KG1 (cell line): ENCODE results near the gene PSMG2.

ENCODE experiments used
- DNase-seq: peaks from one replicate; lab custom pipeline; 2025; lab: John Stamatoyannopoulos, UW

PSMG2 gene, protein sequence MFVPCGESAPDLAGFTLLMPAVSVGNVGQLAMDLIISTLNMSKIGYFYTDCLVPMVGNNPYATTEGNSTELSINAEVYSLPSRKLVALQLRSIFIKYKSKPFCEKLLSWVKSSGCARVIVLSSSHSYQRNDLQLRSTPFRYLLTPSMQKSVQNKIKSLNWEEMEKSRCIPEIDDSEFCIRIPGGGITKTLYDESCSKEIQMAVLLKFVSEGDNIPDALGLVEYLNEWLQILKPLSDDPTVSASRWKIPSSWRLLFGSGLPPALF

DNA sequence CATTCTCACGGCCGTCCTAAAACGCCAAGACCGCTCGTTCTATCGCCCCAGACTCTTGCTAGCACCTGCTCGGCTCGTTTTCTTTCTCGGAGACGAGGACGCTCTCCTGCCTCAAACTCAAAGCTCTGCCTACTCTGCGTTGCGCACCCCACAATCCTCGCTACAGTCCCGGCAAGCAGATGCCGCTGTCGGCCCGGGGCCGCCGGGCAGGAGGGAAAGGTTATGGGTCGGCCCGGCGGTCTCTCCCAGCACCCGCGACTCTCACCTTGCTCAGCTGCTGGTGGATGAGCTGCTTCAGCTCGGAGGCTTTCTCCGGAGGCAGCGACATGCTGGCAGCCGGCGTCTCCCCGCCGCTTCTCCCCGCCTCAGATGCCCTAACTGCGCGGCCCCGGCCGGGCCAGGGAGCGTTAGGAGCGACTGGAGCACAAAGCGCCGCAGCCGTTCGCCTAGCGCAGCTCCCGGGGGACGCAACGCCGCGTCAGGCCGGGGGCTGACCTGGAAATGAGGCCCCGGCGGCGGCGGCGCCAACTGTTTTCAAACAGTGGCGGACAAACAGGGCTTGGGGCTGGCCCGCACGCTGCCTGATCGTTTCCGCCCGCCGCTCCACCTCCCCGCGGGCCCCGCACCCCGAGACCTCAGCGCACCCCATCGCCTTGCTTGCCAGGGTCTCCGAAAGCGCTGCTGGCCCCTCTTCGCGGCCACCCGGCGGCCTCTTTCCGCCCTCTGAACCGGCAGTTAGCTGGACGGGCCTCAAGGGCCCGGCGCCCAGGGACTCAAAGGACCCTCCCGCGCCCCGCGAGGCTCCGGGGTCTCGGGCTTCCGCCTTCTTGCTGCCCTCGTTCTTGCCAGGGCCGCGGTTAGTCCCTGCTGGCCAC, at the start of gene PSMG2, which contains the start of gene CEP76:
PSMG2 (plus strand) TSS at position 822 of the 875 bp plus-strand sequence. CDS start 66 bp downstream, outside the sequence.
CEP76 (minus strand) TSS at position 503 of the 875 bp plus-strand sequence; CDS start at position 328, 175 bp downstream.
- peak; percentile 92 for DNase-seq

DNA sequence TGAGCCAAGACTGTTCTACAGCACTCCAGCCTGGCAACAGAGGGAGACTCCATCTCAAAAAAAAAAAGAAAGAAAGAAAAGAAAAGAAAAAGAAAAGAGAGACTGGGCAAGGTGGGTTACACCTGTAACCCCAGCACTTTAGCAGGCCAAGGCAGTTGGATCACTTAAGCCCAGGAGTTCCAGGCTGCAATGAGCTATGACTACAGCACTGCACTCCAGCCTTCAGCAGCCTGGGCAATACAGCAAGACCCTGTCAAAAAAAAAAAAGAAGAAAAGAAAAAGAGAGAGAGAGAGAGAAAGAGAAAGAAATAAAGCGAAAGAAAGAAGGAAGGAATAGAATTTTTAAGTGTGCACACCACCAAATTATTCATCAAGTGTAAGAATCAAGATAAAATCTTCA, 47.9 kb upstream of the PSMG2 start:
- no peak for DNase-seq

DNA sequence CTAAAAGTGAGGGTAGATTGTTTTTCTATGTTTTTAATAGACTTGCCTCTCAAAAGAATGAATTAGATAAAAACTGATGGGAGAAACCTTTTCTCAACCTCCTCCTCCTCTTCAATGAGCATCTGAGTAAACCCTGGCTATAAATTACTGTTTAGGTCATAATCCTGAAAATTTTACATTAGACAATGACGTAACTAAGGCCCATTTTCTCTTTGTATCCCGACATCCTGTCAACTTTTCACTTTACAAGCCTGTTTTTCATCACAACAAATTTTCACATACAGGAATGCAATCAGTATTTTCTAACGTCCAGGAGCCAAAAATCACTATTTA, 46.3 kb upstream of the PSMG2 start:
- no peak for DNase-seq

DNA sequence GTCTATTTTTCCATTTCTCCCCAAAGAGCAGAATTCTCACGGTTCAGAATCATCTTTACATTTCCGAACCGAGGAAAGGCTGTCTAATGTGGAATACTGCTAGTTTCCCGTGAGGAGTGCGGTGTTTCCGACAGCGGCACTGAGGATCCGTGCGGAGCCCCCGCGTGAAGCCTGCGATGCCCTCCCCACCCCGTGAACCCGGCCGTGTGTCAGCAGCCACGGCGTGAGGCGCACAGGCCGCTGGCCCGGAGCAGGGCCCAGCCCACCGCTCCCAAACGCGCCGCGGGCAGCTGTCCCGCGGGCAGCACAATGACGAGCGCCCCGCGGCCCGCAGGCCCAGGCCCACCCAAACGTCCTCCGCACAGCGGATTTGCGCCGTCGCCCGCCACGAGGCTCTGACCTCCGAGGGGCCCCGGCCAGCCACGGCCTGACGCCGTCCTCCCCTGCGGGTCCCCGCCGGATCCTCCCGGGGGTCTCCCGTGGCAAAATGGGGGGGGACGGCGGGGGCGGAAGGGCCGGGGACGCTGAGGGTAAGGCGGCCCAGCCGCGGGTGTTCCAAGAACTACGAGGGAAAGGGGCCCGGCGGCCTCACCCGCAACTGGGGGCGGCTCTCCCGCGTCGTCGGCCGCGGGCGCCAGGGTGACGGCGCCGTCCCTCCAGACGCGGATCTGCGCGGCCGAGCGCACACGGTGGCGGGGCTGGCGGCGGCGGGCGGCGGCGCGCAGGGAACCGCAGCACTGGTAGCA, 45.7 kb upstream of the PSMG2 start:
- no peak for DNase-seq

DNA sequence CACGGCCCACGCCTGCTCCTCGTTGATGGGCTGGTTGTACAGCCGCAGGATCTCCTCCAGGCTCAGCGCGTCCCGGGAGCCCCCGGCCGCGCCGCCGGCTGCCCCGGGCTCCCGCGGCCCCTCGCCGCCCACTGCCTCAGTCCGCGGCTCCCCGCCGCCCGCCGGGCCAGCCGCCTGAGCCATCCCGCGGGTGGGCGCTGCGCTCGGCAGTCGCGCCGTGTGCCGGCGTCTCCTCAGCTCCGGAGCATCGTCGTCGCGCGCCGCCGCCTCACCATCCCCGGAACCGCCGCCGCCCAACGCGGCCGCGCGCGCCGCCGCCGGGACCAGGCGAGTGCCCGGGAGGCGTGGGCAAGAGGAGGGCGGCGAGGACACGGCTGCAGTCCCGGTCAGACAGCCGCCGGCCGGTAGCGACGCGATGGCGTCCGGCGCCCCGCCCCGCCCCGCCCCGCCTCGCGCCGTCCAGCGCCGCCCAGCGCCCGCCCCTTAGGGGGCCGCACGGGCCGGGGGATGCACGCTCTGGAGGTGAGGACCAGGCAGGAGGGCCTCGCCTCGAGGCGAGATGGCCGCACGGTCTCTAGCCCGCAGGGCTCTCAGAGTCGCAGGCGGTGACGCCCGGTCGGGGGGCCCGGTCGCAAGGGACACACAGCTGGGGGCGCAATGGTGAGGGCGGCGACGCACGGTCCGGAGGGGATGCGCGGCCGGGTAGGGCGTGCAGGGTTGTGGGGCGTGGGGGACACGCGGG, 45.0 kb upstream of the PSMG2 start, which contains the start of gene SPIRE1:
SPIRE1 (minus strand) TSS at position 424 of the 742 bp plus-strand sequence; CDS start at position 183, 241 bp downstream.
- no peak for DNase-seq

DNA sequence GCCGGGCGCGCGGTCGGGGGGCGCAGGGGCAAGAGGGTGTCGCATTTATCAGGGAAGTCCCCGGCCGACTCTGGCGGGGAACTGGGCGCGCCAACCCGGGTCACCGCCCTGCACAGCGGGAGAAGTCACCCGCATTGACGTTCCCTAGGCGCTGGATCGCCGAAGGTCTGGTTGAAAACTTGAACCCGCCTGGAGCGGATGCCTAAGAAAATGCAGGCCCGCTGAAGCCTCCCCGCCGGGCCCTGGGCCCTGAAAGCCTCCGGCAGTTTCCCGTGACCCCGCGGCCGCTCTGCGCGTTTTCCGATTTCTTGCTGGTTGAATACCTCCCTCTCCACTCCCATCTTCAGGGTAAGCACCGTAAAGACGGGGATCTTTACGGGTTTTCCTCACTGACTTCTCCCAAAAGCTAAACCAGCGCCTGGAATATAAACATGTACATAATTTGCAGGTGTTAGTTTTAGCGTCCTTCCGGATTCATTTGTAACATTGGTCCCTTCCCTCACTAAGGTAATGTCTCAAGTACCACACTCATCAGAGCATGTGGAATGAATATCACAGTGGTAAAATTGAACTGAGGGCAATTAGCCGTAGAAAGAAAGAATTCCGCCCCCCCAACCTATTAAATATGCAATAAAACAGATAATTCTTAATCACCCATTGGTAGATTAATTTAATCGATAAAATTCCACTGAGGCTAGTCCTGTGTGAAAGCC, 44.3 kb upstream of the PSMG2 start:
- DNase-seq, result no peak

DNA sequence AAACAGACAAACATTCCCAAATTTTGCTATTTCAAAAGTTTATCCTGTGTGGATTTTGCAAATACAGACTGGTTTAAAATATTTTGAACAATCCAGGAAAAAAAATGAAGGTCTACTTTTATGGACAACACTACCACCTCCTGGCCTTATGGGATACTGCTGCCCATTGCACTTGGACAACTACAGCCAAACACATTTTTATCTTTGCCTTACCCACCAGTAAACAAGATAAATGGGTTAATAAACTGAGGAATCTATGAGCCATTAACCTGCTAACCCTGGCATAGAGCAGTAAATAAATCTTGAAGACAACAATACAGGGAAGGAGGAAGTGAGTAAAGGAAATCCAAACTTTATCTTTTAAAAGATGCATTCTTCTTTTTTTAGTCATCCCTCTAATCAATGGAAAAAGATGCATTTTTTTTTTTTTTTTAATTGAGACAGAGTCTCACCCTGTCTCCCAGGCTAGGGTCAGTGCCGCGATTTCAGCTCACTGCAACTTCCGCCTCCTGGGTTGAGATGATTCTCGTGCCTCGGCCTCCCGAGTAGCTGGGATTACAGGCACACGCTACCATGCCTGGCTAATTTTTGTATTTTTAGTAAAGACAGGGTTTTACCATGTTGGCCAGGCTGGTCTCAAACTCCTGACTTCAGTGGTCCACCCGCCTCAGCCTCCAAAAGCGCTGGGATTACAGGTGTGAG, 42.8 kb upstream of the PSMG2 start:
- peak; percentile 41 for DNase-seq

DNA sequence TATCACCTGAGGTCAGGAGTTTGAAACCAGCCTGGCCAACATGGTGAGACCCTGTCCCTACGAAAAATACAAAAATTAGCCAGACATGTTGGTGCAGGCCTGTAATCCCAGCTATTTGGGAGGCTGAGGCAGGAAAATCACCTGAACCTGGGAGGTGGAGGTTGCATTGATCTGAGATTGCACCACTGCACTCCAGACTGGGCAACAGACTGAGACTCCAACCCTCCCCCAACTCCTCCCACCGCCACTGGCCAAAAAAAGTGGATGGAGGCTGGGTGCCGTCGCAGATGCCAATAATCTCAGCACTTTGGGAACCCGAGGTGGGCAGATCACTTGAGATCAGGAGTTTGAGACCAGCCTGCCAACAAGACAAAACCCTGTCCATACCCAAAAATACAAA, 34.8 kb upstream of the PSMG2 start:
- no peak for DNase-seq

DNA sequence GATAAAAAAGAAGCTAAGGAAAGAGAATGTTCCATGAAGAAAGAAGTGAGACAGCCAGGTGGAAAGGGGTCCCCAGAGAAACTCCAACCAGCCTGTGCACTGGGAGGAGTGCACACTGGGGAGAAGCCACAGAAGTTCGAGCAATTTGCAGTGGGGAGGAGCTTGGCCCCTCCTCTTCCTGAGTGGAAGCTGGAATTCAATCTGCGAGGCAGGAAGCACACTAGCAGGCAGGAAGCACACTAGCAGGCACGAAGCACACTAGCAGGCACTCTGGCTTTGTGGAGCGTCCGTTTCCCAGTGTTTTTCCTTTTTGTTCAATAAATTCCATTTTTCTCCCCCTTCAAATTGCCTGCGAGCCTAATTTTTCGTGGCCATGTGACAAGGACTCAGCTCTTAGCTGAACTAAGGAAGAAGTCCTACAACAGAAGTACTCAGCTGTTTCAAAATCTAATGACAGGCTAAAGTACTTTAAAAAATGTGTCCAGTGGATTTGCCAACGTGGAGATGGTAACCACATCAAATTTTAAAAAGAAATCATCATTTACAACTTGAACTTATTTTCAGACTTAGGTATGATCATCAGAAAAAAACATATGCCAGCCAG, 23.6 kb upstream of the PSMG2 start:
- DNase-seq, result no peak

DNA sequence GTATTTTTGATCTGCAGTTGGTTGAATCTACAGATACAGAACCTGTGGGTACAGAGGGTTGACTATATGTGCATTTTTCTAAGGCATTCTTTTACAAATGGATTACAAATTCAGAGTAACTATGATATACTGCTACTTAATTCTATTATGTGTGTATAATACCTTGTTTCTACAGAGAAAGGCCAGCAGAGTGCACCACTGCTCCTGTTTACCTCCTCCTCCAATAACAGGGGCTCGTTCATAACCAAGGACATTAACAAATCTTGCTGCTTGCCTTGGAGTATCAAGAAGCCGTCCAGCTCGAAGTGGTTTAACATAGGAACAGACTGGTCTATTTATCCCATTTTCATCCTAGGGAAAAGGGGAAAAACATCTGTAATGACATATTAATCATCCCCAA, 16.7 kb upstream of the PSMG2 start:
- DNase-seq, result no peak

DNA sequence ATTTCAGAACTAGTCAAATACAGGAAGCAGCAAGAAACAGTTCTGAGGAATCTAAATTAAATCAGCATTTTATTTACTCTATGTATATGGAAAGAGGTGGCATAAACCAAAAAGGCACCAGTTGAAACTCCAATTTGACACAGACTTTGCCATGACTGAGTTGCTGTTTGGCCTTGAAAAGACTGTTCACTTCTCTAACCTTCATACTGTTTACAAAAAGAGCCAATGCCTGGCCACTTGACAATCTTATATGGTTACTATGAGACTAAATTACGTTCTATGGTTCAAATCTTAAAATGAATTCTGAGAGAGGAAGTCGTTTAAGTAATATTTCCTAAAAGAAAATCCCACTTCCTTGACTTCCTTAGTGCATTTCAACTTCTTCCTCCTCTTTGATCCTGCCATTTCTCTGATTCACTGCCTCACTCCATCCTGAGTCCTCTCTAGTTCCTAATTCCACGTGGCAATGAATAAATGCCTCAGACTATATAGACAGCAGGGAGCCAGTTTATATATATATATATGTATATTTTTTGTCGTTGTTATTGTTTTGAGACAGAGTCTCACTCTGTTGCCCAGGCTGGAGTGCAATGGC, 13.5 kb upstream of the PSMG2 start:
- no peak for DNase-seq

DNA sequence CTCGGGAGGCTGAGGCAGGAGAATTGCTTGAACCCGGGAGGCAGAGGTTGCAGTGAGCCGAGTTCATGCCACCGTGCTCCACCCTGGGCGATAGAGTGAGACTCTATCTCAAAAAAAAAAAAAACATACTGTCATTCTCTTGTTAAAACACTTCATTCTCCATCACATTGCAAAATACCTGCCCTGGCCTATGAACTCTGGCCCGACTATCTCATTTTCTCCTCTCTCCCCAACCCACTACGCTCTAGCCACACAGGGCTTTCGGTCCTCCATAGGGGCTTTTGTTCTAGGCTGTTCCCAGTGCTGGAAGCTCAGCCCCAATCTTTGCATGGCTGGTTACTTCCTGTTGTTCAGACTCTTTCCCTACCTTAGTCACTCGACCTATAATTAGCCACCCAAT, 10.6 kb upstream of the PSMG2 start:
- DNase-seq, result no peak

DNA sequence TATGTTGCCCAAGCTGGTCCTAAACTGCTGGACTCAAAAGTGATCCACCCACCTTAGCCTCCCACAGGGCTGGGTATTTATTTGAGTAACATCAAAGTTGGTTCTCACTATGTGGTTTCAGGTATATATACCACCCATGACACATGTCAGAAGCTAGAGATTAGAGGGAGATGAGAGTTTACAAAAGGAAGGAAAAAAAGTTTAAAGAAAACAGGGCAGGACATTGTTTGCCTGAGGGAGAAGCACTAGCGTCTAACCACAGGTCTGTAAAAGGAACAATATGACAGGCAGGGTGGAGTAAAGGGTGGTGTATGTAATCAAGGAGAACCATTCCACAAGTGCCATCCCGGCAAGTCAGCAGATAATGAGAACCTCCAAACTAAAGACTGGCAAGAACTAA, 8.8 kb upstream of the PSMG2 start:
- DNase-seq, result no peak

DNA sequence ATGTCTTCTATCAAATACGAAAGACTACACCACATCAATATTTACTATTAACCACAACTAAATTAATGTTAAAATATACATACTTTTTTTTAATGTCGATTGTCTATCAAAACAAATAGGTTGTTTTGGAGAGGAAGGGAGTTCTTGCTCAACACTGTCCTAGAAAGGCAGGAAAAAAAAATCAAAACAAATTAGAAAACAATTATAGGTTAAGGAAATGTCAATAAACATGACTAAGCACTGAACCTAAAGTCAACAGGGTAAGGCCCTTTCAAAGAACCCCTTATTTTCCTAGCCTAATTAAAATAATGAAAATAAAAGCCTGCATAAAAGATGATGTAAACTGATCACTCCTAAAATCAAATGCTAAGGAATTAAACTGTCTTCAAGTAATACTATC, 3.1 kb upstream of the PSMG2 start:
- no peak for DNase-seq

DNA sequence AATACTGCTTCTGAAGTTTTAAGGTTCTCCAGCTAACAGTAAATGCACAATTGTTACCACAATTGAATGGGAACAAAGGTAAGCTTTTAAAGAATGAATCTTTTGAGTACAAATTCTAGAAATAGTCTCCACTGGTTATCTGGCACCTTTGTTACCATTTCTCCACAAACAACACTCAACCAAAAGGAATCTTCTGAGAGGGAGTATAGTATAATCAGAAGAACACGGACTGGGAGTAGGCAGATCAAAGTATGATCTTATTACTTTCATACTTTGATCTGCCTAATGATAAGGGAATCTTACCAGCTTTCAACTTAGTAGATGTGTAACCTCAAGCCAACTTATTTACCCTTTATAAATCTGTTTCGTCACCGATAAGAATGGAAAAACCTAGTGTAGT, 1.7 kb upstream of the PSMG2 start:
- no peak for DNase-seq

DNA sequence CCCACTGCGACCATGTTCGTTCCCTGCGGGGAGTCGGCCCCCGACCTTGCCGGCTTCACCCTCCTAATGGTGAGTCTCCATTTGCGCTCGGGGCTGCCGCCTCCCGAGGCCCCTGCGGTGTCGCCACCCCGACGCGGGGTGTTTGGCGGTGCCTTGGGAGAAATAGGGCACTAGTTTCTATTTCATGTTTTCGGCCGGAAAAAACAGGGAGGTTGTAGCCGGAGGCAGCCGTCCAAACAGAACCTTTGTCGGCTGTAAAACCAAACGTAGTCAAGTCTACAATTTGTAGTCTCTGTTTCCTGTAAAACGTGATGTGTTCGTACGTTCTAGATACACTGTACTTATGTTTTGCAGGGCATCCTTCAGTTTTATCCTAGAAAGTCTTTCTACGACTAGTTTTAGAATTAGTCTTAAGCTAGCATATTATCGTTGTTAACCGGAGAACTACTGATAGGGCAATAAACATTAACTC, 290 bp downstream of the PSMG2 start:
- DNase-seq, result peak; percentile 72

DNA sequence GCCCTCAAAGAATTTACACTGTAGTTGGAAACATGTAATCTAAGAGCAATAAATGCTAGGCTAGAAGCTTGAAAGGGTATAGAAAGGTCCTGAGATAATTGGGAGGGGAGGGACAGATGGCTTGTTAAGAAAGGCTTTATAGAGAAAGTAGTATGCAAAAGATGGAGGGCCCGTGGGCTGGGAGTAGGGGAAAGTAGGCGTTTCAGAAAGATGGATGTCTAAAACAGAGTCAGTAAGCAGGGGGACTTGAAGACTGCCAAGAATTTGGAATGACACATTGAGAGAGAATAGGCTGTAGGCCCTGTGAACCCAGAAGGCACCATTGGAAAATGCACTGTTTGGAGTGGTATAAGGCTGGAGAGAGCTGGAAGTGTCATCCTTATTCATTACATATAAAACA, 822 bp downstream of the PSMG2 start:
- no peak for DNase-seq

DNA sequence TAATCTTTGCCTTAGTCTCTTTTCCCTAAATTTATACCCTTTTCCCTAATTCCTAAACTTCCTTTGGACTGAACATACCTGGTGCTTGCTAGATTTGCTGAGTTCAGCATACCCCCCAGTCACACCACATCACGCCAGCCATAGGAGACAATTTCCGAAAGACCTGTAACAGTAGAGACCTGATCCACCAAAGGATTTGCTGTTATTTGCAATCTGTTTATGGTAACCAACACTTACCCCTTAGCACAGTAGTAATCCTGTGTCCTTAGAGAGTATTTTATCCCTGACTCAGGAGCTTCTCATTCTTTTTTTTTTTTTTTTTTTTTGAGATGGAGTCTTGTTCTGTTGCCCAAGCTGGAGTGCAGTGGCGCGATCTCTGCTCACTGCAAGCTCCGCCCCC, 8.6 kb downstream of the PSMG2 start:
- no peak for DNase-seq

DNA sequence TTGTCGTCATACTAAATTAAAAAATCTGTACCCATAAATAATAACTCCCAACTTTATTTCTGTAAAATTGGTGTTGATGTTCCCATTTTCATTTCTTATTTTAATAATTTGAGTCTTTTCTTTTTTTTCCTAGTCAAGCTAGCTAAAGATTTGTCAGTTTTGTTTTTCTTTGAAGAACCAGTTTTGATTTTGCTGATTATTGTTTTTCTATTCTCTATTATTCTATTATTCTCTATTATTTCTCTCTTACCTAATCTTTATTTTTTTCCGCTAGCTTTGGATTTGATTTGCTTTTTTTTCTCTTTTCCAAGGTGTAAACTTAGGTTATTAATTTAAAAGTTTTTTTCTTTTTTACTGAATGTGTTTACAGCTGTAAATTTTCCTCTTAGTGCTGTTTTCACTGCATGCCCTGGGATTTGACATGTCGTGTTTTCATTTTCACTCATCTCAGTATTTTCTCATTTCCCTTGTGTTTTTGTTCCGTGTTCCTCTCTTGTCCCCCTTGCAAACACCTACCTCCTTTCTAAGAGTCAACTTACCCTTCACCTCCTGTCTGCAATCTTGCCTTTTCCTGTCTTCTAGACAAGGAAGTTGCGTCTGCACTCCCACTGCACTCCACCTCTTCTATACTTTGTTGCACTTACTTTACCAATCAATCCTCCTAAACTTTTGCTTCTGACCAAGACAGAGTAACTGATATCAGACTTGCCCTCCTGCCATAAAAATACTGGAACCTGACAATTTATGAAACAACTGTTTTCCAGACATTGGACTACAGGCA, 18.8 kb downstream of the PSMG2 start:
- no peak for DNase-seq
